Hippocampal formation (tissue), 2 donors: Measurements from ENCODE around the gene FBXO8.

Experiments used
- DNase-seq, 2 donors: peaks; one replicate each; lab custom pipeline; 2025; lab: John Stamatoyannopoulos, UW

FBXO8 gene

DNA sequence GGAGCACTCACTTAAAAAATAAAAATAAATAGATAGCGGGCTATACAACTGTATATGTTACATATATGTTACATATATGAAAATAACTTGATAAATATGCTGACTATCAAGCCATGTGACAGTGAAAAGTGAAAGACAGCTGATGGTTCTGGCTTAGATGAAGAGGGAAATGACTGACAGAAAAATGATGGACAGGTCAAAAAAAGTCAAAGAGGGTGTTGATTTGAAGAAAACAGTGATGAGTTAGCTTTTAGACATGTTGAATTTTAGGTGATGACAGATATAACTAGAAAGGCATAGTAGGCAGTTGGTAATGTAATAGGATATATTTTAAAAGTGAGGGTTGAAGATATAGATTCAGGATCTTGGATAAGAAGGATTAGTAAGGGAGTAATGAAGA lies 37.8 kb downstream of the FBXO8 start:
- DNase-seq, result no peak

- no peak for DNase-seq
Measured at GRCh38 chr4:174244441-174244840, 39.0 kb downstream of the FBXO8 start.

DNA sequence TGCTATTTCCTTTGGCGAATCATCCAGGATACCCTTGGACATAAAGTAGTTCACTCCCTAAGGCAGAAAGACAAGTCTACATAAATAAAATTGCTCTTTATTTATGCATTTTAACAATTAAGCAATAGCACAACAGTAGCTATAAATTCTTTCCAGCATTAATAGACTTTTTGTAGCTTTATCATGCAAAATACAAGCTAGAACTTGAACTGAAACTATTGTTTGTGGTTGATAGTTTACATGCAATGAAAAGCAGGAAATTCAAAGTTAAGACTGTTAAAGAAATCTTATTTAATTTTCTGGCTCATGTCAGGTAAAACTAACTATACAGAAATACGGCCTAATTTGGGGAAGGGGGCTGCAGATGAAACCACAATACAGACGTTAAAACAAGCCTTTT lies 42.3 kb downstream of the FBXO8 start:
- no peak for DNase-seq

DNA sequence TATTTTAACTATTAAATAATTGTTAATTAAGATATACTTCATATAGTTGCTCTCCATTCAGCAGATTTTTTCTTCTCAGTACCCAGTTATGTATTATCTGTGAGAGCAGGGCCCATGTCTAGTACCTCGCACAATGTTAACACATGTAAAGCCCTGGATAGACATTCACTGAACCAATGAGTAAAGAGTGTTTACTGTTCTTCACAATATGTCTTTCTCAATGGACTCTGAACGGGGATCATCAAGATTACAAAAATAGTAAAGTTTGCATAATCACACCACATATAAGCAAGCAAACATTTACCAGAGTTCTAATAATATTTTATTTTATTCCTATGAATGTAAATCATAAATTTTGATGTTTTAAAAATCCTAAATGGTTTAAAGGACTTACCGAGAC lies 47.1 kb downstream of the FBXO8 start:
- no peak for DNase-seq

DNA sequence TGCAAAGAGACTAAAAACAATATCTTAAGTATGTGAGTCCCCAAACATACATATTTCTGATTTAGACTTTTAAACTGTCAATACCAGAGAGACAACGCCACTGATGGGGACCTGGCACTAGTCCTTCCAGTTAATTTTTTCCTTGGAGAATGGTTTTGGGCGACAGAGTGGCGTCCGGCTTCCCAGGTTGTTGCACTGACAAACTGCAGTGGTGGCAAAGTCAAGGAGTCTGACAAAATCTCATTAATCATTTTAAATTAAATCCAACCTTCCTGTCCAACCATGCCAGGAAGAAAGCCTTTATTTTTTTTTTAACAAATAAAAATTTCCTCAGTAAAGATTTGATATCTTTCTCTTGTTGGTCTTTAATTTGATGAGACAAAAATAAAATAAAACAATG lies 52.8 kb downstream of the FBXO8 start:
- DNase-seq, result no peak

DNA sequence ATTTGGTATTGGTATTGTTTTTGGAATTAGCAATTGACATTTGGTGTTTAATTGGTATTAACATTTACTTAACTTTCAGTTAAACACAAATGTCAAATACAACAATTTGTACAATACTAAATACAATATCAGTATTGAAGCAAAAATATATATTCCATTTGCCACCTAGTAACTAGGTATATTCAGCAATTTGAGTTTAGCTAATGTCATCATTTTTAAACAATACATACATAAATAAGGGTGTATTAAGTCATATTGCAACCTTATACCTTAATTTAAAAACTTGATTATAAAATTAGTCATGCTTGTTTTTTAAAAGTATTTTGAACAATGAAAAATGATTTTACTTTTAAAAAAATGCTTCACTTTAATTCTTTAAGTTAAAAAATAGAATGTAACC lies 53.3 kb downstream of the FBXO8 start:
- no peak for DNase-seq

DNA sequence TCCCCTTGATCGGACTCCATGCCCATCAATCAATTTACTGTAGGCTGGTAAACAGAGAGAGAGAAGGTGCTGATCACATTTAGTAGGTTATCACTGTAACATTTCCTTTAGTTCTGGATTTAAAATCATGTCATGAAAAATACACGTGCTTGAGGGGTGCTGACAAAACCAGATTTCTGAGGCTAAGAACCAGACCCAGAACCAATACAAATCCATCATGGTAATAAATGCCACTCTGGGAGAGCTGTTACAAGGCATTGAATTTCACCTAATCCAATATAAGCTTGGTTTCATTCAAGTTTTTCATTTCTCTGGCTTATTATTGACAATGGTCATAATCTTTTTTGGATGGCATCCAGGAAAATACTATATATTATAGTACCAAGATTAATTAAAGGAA lies 54.5 kb downstream of the FBXO8 start:
- no peak for DNase-seq

DNA sequence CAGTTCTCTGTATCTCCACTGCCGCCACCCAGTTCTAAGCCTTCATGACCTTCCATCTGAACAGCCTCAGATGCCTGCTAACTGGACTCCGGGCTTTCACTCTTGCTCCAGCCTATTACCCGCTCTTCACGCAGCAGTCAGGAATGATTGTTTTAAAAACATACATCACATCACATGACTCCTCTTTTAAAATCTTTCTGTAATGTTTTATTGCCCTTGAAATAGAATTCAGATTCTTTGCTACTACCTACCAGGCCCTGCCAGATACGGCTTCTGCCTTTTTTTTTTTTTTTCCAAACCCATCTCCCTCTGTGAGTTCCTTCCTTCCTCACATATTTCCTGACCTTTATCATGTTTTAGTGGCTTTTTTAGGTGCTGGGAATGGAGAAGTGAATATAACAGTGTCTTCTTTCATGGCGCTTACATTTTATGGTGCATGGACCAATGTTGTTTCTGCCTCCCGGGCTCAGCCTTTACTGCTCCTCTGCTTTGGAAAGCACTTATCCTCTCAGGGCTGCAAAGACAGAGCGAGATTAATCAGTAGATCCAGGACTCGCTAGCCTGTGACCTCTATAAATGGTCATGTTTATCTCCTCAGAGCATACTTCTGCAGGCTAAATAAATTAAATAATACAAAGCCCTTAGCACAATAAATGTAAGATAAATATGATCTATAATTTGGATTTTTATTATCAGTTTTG lies 58.0 kb downstream of the FBXO8 start:
- DNase-seq, result no peak

DNA sequence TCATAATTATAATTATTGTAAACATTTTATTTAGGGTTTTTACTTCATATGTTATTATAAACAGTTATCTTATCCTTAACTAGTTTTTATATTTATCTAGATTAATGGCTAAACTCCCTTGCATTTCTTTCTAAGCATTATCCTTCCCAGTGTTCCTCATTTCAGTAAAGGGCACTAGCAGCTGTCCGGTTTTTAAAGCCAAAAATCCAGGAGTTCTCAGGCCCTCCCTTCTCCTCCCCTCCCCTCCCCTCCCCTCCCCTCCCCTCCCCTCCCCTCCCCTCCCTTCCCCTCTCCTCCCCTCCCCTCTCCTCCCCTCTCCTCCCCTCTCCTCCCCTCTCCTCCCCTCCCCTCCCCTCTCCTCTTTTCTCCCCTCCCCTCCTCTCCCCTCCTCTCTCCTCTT lies 58.9 kb downstream of the FBXO8 start:
- no peak for DNase-seq

DNA sequence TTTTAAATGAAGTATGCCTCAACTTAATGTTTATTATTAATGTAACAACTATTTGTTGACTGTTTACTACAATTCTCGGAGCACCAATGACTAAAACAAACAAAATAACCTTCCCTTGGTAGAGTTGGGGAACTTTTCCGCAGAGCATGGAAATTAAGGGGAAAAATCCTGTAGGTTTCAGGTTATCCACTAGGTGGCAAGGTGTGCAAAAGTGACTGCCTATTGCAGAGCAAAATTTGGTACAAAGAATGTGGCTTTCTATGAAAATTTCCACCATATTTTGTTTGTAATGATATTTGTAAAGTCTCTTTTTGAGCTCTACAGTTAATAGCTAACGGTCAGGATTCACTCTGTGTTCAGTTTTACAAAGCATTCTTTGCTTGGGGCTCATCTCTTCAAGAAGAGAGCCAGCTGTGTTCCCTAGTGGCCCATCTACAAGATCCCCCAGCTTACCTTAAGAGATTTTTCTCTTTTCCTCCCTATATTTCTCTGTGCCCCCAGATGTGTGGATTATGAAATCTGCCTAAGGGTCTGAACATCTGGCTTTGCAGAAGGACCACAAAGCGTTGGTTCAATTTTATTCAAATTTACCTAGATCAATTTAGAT lies 61.1 kb downstream of the FBXO8 start:
- no peak for DNase-seq

- DNase-seq, result no peak
Measured at GRCh38 chr4:174218127-174218790, 65.2 kb downstream of the FBXO8 start.

GRCh38 chr4:174217273-174218126 lies 66.0 kb downstream of the FBXO8 start:
- no peak for DNase-seq

DNA sequence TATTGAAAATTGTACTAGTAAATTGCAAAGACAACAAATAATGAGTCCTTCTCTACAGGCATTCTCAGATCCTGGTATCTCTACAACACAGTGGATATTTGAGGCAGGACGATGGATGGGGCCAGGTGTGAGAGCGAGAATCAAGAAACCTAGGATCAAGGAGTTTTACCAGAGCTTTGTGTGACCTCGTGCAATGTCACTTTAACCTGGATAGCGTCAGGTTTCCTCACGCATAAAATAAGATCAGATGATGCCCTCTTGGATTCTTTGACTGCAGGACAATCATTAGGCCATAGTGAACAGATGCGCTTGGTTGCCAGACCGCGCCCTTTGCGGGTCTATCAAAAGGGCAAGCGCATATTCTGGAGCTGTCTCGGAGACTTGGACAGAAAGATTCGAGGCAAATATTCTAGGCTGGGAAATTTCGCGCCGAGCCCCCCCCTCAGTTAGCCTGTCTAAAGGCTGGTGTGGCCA lies 66.6 kb downstream of the FBXO8 start:
- no peak for DNase-seq

GRCh38 chr4:174215961-174216680 lies 67.3 kb downstream of the FBXO8 start:
- no peak for DNase-seq

- no peak for DNase-seq
Measured at GRCh38 chr4:174215057-174215456, 68.4 kb downstream of the FBXO8 start.

GRCh38 chr4:174214101-174214878 lies 69.2 kb downstream of the FBXO8 start:
- DNase-seq, result no peak

GRCh38 chr4:174213731-174214100 lies 69.8 kb downstream of the FBXO8 start:
- DNase-seq, result no peak

DNA sequence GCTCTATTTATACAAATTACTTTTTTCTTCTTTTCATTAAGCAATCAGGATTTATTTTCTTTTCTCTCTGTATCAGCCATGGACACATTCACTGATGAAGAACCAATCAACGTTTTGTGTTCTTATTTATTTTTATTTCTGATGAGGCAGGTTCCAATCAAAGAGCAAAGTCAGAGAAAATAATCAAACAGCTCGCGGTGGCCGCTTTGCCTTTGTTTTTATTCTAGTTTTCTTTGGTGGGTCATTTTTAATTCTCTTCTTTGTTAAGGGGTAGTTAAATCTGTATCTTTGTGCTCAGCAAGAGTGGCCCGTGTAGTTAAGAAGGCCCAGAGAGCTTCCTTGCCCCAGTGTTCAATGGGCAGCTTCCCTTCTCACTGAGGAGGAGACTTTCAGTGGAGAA lies 71.4 kb downstream of the FBXO8 start:
- no peak for DNase-seq

GRCh38 chr4:174211622-174212044 lies 71.8 kb downstream of the FBXO8 start:
- no peak for DNase-seq

- DNase-seq, result no peak
Measured at GRCh38 chr4:174210952-174211490, 72.4 kb downstream of the FBXO8 start.

GRCh38 chr4:174210354-174210753 lies 73.1 kb downstream of the FBXO8 start:
- no peak for DNase-seq
